Endothelial cell of umbilical vein (primary cell): ENCODE data around the gene SLAIN2.

ENCODE experiments used
- GATA2 ChIP-seq: IDR thresholded peaks from 2 replicates; pipeline ENCODE4 v1.7.0; 2011; ENCODE audit warnings: low read depth, mild to moderate bottlenecking, moderate library complexity, mixed read lengths, low read length; ENCODE audit not compliant: insufficient read length, insufficient read depth
- POLR2A ChIP-seq: IDR thresholded peaks from 2 replicates; pipeline ENCODE4 v1.6.1; 2012; ENCODE audit warnings: low read depth, mild to moderate bottlenecking, control low read depth, low read length
- TF ChIP-seq, protein P1 (sequence below), 2 donors: IDR thresholded peaks; 1 replicate in 1 of 2; 2 replicates in 1 of 2; pipeline ENCODE4 v1.5.1; 2011; ENCODE audit warnings: low read length in 2 of 2, mild to moderate bottlenecking in 2 of 2, moderate library complexity in 2 of 2, control low read depth in 1 of 2, inconsistent platforms in 1 of 2, low read depth in 1 of 2; ENCODE audit not compliant: insufficient read depth in 1 of 2; ENCODE audit errors: extremely low read depth in 1 of 2

DNA sequence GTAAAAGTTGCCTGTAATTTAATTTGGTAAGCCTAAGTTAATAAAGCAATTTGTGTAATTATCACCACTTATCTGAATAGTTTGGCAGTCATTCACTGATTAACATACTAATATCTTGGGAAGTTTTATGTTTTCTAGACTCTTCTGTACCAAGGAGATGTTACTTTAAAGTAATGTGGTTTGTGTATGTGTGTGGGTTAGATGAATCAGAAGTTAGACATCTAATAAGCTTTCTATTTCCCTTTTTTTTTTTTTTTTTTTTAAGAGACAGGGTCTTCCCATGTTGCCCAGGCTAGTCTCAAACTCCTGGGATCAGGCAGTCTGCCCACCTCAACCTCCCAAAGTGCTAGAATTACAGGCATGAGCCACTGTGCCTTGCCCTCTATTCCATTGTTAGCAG is 5.3 kb downstream of the SLAIN2 start:
- TF ChIP-seq POLR2A (no peak), GATA2 (no peak)
- TF ChIP-seq, protein P1, sequence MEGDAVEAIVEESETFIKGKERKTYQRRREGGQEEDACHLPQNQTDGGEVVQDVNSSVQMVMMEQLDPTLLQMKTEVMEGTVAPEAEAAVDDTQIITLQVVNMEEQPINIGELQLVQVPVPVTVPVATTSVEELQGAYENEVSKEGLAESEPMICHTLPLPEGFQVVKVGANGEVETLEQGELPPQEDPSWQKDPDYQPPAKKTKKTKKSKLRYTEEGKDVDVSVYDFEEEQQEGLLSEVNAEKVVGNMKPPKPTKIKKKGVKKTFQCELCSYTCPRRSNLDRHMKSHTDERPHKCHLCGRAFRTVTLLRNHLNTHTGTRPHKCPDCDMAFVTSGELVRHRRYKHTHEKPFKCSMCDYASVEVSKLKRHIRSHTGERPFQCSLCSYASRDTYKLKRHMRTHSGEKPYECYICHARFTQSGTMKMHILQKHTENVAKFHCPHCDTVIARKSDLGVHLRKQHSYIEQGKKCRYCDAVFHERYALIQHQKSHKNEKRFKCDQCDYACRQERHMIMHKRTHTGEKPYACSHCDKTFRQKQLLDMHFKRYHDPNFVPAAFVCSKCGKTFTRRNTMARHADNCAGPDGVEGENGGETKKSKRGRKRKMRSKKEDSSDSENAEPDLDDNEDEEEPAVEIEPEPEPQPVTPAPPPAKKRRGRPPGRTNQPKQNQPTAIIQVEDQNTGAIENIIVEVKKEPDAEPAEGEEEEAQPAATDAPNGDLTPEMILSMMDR (IDR thresholded peaks at IDR 0.05; ENCODE audit: extremely low read depth in 1 of 2, insufficient read depth in 1 of 2, low read depth in 1 of 2, low read length in 2 of 2), result no peak
